Transverse colon (tissue), 3 donors: ENCODE measurements around the gene CACNA2D2.

Experiments
- EP300 ChIP-seq: sonication (generic); formaldehyde crosslinking; IDR thresholded peaks from one replicate; pipeline ENCODE4 v1.6.1; 2017; ENCODE audit warnings: antibody characterized with exemption, low read depth
- POLR2A ChIP-seq: fragments of 450-650 bp; IDR thresholded peaks from one replicate; pipeline ENCODE4 v1.6.1; 2016; ENCODE audit warnings: antibody characterized with exemption, mild to moderate bottlenecking, moderate library complexity
- TF ChIP-seq, protein P1 (sequence below), 5 experiments: fragments of 200-600 bp in 3 of 5; fragments of 450-650 bp in 2 of 5; sonication (generic) in 3 of 5; IDR thresholded peaks; 1 replicate in 2 of 5; 2 replicates in 3 of 5; pipeline ENCODE4 v1.5.1; 2016 to 2017; ENCODE audit warnings: antibody characterized with exemption in 5 of 5, inconsistent platforms in 3 of 5, mild to moderate bottlenecking in 2 of 5, moderate library complexity in 1 of 5

DNA sequence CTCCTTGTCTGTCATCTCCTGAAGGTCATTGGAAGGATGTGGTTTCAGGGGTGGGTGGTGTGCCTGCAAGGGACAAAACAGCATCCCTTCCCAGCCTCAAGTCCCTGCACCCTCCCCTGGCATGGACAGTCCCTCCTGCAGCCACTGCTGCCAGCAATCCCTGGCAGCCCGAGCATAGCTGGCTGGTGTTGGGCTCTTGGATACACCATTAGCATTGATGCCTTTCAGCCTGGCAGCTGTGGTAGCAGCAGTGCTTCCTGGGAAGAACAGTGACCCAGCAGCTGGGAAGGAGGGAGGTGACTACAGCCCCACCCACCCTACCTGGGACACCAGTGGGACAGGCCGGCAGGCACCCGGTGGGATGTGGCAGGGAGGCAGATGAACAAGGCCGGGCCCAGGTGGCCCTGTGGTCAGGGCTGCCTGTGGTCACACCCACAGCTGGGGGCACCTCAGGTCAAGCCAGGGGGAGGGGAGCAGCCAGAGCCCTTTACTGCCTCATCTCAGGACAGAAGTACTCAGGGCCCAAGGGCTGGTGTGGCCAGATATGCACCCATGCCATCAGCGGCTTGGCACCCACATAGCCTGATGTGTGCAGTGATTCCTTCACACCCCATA, 111.2 kb downstream of the CACNA2D2 start:
- TF ChIP-seq POLR2A (no peak), EP300 (no peak)
- TF ChIP-seq, protein P1, sequence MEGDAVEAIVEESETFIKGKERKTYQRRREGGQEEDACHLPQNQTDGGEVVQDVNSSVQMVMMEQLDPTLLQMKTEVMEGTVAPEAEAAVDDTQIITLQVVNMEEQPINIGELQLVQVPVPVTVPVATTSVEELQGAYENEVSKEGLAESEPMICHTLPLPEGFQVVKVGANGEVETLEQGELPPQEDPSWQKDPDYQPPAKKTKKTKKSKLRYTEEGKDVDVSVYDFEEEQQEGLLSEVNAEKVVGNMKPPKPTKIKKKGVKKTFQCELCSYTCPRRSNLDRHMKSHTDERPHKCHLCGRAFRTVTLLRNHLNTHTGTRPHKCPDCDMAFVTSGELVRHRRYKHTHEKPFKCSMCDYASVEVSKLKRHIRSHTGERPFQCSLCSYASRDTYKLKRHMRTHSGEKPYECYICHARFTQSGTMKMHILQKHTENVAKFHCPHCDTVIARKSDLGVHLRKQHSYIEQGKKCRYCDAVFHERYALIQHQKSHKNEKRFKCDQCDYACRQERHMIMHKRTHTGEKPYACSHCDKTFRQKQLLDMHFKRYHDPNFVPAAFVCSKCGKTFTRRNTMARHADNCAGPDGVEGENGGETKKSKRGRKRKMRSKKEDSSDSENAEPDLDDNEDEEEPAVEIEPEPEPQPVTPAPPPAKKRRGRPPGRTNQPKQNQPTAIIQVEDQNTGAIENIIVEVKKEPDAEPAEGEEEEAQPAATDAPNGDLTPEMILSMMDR (IDR thresholded peaks at IDR 0.05), result no peak
